Keratinocyte (primary cell): ENCODE results near the gene ELOVL5. TPM values are rescaled to one million over a fixed set of nuclear protein-coding genes. Genes with fewer than 3 reads are reported as not detected.

Experiments
- DNase-seq: peaks from one replicate; pipeline ENCODE4 v3.0.0-alpha.2; 2011; ENCODE audit warnings: low read depth, missing footprints, low spot score
- FAIRE-seq: peaks from 2 replicates; lab custom pipeline; 2011; peaks lifted over from hg19 to GRCh38; lab: Jason Lieb, UNC
- H2AFZ ChIP-seq: 2 replicates; pipeline ENCODE4 v1.6.0; 2012; ENCODE audit warnings: low read length, control low read depth, inconsistent platforms; ENCODE audit not compliant: control insufficient read depth
- H3K27ac ChIP-seq: 2 replicates; pipeline ENCODE4 v1.5.1; 2011; ENCODE audit warnings: low read length; ENCODE audit not compliant: control insufficient read depth, insufficient read depth
- H3K27me3 ChIP-seq: 3 replicates; pipeline ENCODE4 v1.6.0; 2011; ENCODE audit warnings: low read length; ENCODE audit not compliant: control insufficient read depth, insufficient read depth; ENCODE audit errors: extremely low read depth
- H3K36me3 ChIP-seq, 2 experiments: 2 replicates in 1 of 2; 3 replicates in 1 of 2; pipeline ENCODE4 v1.5.1; 2011; ENCODE audit warnings: low read length in 2 of 2, mild to moderate bottlenecking in 1 of 2; ENCODE audit not compliant: control insufficient read depth in 2 of 2, insufficient read depth in 2 of 2; ENCODE audit errors: extremely low read depth in 1 of 2
- H3K4me1 ChIP-seq: 3 replicates; pipeline ENCODE4 v1.5.1; 2011; ENCODE audit warnings: low read length; ENCODE audit not compliant: control insufficient read depth, insufficient read depth; ENCODE audit errors: extremely low read depth
- H3K4me2 ChIP-seq: 3 replicates; pipeline ENCODE4 v1.6.0; 2011; ENCODE audit warnings: low read depth, low read length; ENCODE audit not compliant: control insufficient read depth, insufficient read depth; ENCODE audit errors: extremely low read depth
- H3K4me3 ChIP-seq, 3 experiments: fragments of 200-600 bp in 1 of 3; sonication (generic) in 1 of 3; 2 replicates in 2 of 3; 3 replicates in 1 of 3; pipeline ENCODE4 v1.5.1; 2011 to 2016; ENCODE audit warnings: low read length in 3 of 3, mild to moderate bottlenecking in 3 of 3, control low read depth in 2 of 3, inconsistent platforms in 1 of 3, low read depth in 1 of 3, mixed read lengths in 1 of 3, mixed run types in 1 of 3, moderate library complexity in 1 of 3; ENCODE audit not compliant: control insufficient read depth in 2 of 3, insufficient read depth in 2 of 3; ENCODE audit errors: extremely low read depth in 1 of 3
- H3K79me2 ChIP-seq: 2 replicates; pipeline ENCODE4 v1.6.0; 2012; ENCODE audit warnings: low read length; ENCODE audit not compliant: control insufficient read depth, insufficient read depth
- H3K9ac ChIP-seq: 3 replicates; pipeline ENCODE4 v1.6.0; 2011; ENCODE audit warnings: low read length; ENCODE audit not compliant: control insufficient read depth, insufficient read depth; ENCODE audit errors: extremely low read depth
- H3K9me1 ChIP-seq: 3 replicates; pipeline ENCODE4 v1.6.0; 2011; ENCODE audit warnings: low read length; ENCODE audit not compliant: control insufficient read depth, insufficient read depth; ENCODE audit errors: extremely low read depth
- H3K9me3 ChIP-seq: 2 replicates; pipeline ENCODE4 v1.5.1; 2012; ENCODE audit warnings: low read depth, low read length; ENCODE audit not compliant: control insufficient read depth
- H4K20me1 ChIP-seq: 3 replicates; pipeline ENCODE4 v1.6.0; 2011; ENCODE audit warnings: low read length; ENCODE audit not compliant: control insufficient read depth, insufficient read depth; ENCODE audit errors: extremely low read depth
- CTCF ChIP-seq, 3 experiments: IDR thresholded peaks in 1 of 3; conservative IDR thresholded peaks in 1 of 3; optimal IDR thresholded peaks in 1 of 3; 2 replicates in 2 of 3; 3 replicates in 1 of 3; pipeline versions ENCODE3 to v1.5.1; 2011; ENCODE audit warnings: low read length in 3 of 3, mild to moderate bottlenecking in 3 of 3, moderate library complexity in 2 of 3, control low read depth in 1 of 3, inconsistent platforms in 1 of 3; ENCODE audit not compliant: insufficient read depth in 2 of 3; ENCODE audit errors: extremely low read depth in 1 of 3
- EZH2 ChIP-seq: IDR thresholded peaks from one replicate; pipeline ENCODE4 v1.6.1; 2012; ENCODE audit warnings: inconsistent platforms, mild to moderate bottlenecking, low read length, moderate library complexity
- dilution Hi-C: fragments of 300-500 bp; cut with MboI; formaldehyde crosslinking; loops from one replicate; pipeline ENCODE4 v1.7.0; 2020; ENCODE audit warnings: low sequenced_read_pairs; ENCODE audit not compliant: extremely low pct_ligation_motif_present
- polyA plus RNA-seq, 5 experiments: library from polyadenylated mRNA; depleted of rRNA in 3 of 5; stranded (reverse) in 3 of 5; stranded (forward) in 1 of 5; unstranded in 1 of 5; fragments of >200 nt; gene quantifications; 1 replicate in 1 of 5; 2 replicates in 3 of 5; 3 replicates in 1 of 5; pipeline versions ENCODE4 v1.2.1 to v1.2.3, GENCODE V29; 2011 to 2012; ENCODE audit warnings: missing spikeins in 2 of 5, low read depth in 1 of 5, low replicate concordance in 1 of 5

The ELOVL5 gene
- polyA plus RNA-seq, 1 donor (not counting 4 experiments of a cell fraction or from before 2014, with no cell fraction given) = 66.7 TPM

- no peak overlapping the region for H2AFZ ChIP-seq
- no peaks in the 10 kb centered on the region for H3K36me3 ChIP-seq
- H3K4me2 ChIP-seq = no peak overlapping the region
- H3K4me3 ChIP-seq = no peak overlapping the region
- peaks cover 24% of the 10 kb centered on the region for H3K4me1 ChIP-seq
- H4K20me1 ChIP-seq = no peaks in the 10 kb centered on the region
- no peaks in the 10 kb centered on the region for H3K9me1 ChIP-seq
- no peaks in the 10 kb centered on the region for H3K27me3 ChIP-seq
- peaks cover 63% of the 10 kb centered on the region for H3K79me2 ChIP-seq
- no peak overlapping the region for H3K27ac ChIP-seq
- FAIRE-seq = no peak
- H3K9me3 ChIP-seq = no peaks in the 10 kb centered on the region
- DNase-seq = no peak
- no peak overlapping the region for H3K9ac ChIP-seq
- dilution Hi-C loops = no loop called here
- TF ChIP-seq CTCF (optimal IDR thresholded peaks at IDR 0.05 in 1 of 3, IDR thresholded peaks at IDR 0.05 in 1 of 3, conservative IDR thresholded peaks at IDR 0.05 in 1 of 3; ENCODE audit: extremely low read depth in 1 of 3, insufficient read depth in 2 of 3, low read length in 3 of 3) = no peak
- TF ChIP-seq EZH2 = no peak
Measured at GRCh38 chr6:53309901-53310300, 38.8 kb downstream of the ELOVL5 start.

GRCh38 chr6:53309059-53309900 is 39.5 kb downstream of the ELOVL5 start:
- H3K79me2 ChIP-seq = peaks cover 57% of the 10 kb centered on the region
- H3K36me3 ChIP-seq = no peaks in the 10 kb centered on the region
- no peak overlapping the region for H3K27ac ChIP-seq
- no peak overlapping the region for H3K4me2 ChIP-seq
- no peak overlapping the region for H3K9ac ChIP-seq
- dilution Hi-C loops = no loop called here
- no peak for TF ChIP-seq EZH2
- TF ChIP-seq CTCF (optimal IDR thresholded peaks at IDR 0.05 in 1 of 3, IDR thresholded peaks at IDR 0.05 in 1 of 3, conservative IDR thresholded peaks at IDR 0.05 in 1 of 3; ENCODE audit: extremely low read depth in 1 of 3, insufficient read depth in 2 of 3, low read length in 3 of 3) = no peak
- FAIRE-seq = no peak
- DNase-seq = no peak
- H2AFZ ChIP-seq = no peak overlapping the region
- H4K20me1 ChIP-seq = no peaks in the 10 kb centered on the region
- H3K4me3 ChIP-seq = no peak overlapping the region
- peaks cover 23% of the 10 kb centered on the region for H3K4me1 ChIP-seq
- no peaks in the 10 kb centered on the region for H3K27me3 ChIP-seq
- no peaks in the 10 kb centered on the region for H3K9me1 ChIP-seq
- no peaks in the 10 kb centered on the region for H3K9me3 ChIP-seq
